Thyroid gland (tissue), 4 donors: Measurements from ENCODE around the gene NAA80.

Experiments
- POLR2A ChIP-seq, 2 donors: fragments of 450-650 bp; IDR thresholded peaks; one replicate each; pipeline ENCODE4 v1.6.1; 2017; ENCODE audit warnings: antibody characterized with exemption in 2 of 2, mild to moderate bottlenecking in 2 of 2, moderate library complexity in 1 of 2
- TF ChIP-seq, protein P1 (sequence below), 6 experiments: fragments of 200-600 bp in 3 of 6; fragments of 450-650 bp in 3 of 6; sonication (generic) in 3 of 6; IDR thresholded peaks; one replicate each; pipeline ENCODE4 v1.5.1; 2016 to 2019; ENCODE audit warnings: antibody characterized with exemption in 6 of 6, mild to moderate bottlenecking in 2 of 6, inconsistent platforms in 1 of 6, moderate library complexity in 1 of 6

- TF ChIP-seq, protein P1, sequence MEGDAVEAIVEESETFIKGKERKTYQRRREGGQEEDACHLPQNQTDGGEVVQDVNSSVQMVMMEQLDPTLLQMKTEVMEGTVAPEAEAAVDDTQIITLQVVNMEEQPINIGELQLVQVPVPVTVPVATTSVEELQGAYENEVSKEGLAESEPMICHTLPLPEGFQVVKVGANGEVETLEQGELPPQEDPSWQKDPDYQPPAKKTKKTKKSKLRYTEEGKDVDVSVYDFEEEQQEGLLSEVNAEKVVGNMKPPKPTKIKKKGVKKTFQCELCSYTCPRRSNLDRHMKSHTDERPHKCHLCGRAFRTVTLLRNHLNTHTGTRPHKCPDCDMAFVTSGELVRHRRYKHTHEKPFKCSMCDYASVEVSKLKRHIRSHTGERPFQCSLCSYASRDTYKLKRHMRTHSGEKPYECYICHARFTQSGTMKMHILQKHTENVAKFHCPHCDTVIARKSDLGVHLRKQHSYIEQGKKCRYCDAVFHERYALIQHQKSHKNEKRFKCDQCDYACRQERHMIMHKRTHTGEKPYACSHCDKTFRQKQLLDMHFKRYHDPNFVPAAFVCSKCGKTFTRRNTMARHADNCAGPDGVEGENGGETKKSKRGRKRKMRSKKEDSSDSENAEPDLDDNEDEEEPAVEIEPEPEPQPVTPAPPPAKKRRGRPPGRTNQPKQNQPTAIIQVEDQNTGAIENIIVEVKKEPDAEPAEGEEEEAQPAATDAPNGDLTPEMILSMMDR (IDR thresholded peaks at IDR 0.05): no peak
- TF ChIP-seq POLR2A (IDR thresholded peaks at IDR 0.05): no peak
Measured at GRCh38 chr3:50268276-50268675, 30.9 kb downstream of the NAA80 start.
